ENCODE results near the gene HOPX. TPM values are rescaled to one million over a fixed set of nuclear protein-coding genes. Genes with fewer than 3 reads are reported as not detected.

Gene HOPX
- total and polyA plus RNA-seq, 2 of the 8 experiments (the other 6 are each of a cell fraction or from before 2014, with no cell fraction given): not detected

DNA sequence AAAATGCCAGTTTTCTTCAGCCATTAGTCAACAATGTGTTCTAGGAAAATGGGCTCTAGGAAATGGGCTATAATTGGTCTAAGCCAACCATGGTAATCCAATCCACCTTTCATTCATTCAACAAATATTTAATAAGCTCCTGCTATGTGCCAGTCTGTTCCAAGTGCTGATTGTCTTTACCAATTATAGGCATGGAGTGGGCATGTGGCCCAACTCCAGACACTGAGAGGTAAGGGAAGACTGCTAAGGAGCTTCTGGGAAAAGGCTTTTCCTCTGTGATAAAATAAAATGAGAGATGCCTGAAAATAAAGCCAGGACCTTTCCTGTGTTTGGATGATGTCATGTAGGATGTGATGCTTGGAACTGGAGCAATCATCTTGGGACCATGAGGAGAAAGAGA lies 43.3 kb downstream of the HOPX start:
- H3K36me3 ChIP-seq (ENCODE audit: control insufficient read depth in 2 of 4, insufficient read depth in 4 of 4, low read length in 3 of 4): no peaks in the 10 kb centered on the region
- no peak overlapping the region for H2AK5ac ChIP-seq (ENCODE audit: low read depth, low read length)
- no peak overlapping the region for H3K14ac ChIP-seq (ENCODE audit: insufficient read length)
- no peak overlapping the region for H3K23ac ChIP-seq (ENCODE audit: insufficient read length)
- H3K4me3 ChIP-seq (ENCODE audit: extremely low read depth in 1 of 4, insufficient read depth in 2 of 4, low read depth in 3 of 4, low read length in 4 of 4): no peak overlapping the region
- no peak overlapping the region for H3K9ac ChIP-seq (replicated peaks in 1 of 4; ENCODE audit: extremely low read depth in 1 of 4, low read depth in 3 of 4, low read length in 3 of 4)
- no peaks in the 10 kb centered on the region for H3K23me2 ChIP-seq (ENCODE audit: low read depth, low read length)
- H4K5ac ChIP-seq (ENCODE audit: insufficient read length, low read depth, low read length): no peak overlapping the region
- H2BK120ac ChIP-seq (replicated peaks; ENCODE audit: low read depth, low read length): no peak overlapping the region
- no peak for FAIRE-seq
- H3K27ac ChIP-seq (ENCODE audit: low read depth, low read length): no peak overlapping the region
- DNase-seq (ENCODE audit: low read depth in 1 of 2, low spot score in 2 of 2): no peak
- no peak overlapping the region for H2BK5ac ChIP-seq (ENCODE audit: low read depth, low read length)
- no peaks in the 10 kb centered on the region for H3K79me1 ChIP-seq (ENCODE audit: low read depth, low read length)
- no peaks in the 10 kb centered on the region for H3K9me3 ChIP-seq (ENCODE audit: insufficient read depth in 2 of 2, low read depth in 1 of 2, low read length in 1 of 2)
- H2BK20ac ChIP-seq (ENCODE audit: low read length): no peak overlapping the region
- no peak overlapping the region for H3K4ac ChIP-seq (replicated peaks; ENCODE audit: insufficient read length, low read depth, low read length)
- no peaks in the 10 kb centered on the region for H3K27me3 ChIP-seq (replicated peaks in 1 of 4; ENCODE audit: control insufficient read depth in 3 of 4, extremely low read depth in 1 of 4, insufficient read depth in 3 of 4, low read length in 3 of 4)
- H3K79me2 ChIP-seq (ENCODE audit: control insufficient read depth in 1 of 2, insufficient read depth in 2 of 2, low read length in 2 of 2): no peaks in the 10 kb centered on the region
- H3K18ac ChIP-seq (ENCODE audit: extremely low read depth, low read length): no peak overlapping the region
- no peak overlapping the region for H2BK15ac ChIP-seq (ENCODE audit: low read length)
- H4K8ac ChIP-seq (ENCODE audit: extremely low read depth, insufficient read depth, low read length): no peak overlapping the region
- H4K91ac ChIP-seq (replicated peaks; ENCODE audit: insufficient read length, low read length): no peak overlapping the region
- no peak overlapping the region for H2BK12ac ChIP-seq (ENCODE audit: low read depth, low read length)
- no peak overlapping the region for H3K56ac ChIP-seq (replicated peaks; ENCODE audit: insufficient read length, low read depth, low read length)
- CTCF ChIA-PET (ENCODE audit: partially characterized antibody): no interaction called here
- no peaks in the 10 kb centered on the region for H4K20me1 ChIP-seq (replicated peaks in 1 of 2; ENCODE audit: control insufficient read depth in 1 of 2, insufficient read depth in 2 of 2, low read length in 2 of 2)
- no peak overlapping the region for H3K4me2 ChIP-seq (ENCODE audit: insufficient read depth in 1 of 2, low read depth in 2 of 2, low read length in 2 of 2)
- no peaks in the 10 kb centered on the region for H3K4me1 ChIP-seq (replicated peaks in 1 of 4; ENCODE audit: control insufficient read depth in 3 of 4, insufficient read depth in 4 of 4, low read length in 3 of 4)
- POLR2A ChIA-PET (ENCODE audit: partially characterized antibody): no interaction called here
- no peak overlapping the region for H2AFZ ChIP-seq (ENCODE audit: low read length)
- TF ChIP-seq TAF1 (IDR thresholded peaks at IDR 0.05; ENCODE audit: low read depth, low read length) (no peak), SP2 (IDR thresholded peaks at IDR 0.05; ENCODE audit: low read length) (no peak), HDAC6 (IDR thresholded peaks at IDR 0.05; ENCODE audit: low read depth, low read length) (no peak), NRF1 (IDR thresholded peaks at IDR 0.05; ENCODE audit: low read depth, low read length) (no peak), NANOG (IDR thresholded peaks at IDR 0.05; ENCODE audit: insufficient read depth, low read depth, low read length, poor library complexity, severe bottlenecking) (no peak), EZH2 (IDR thresholded peaks at IDR 0.05; ENCODE audit: low read depth, low read length, severe bottlenecking) (no peak), PHF8 (conservative IDR thresholded peaks at IDR 0.05; ENCODE audit: low read depth, low read length) (no peak), RNF2 (IDR thresholded peaks at IDR 0.05; ENCODE audit: borderline replicate concordance, low read depth, low read length, missing control alignments, poor library complexity, severe bottlenecking) (no peak), KDM5A (IDR thresholded peaks at IDR 0.05; ENCODE audit: low read length) (no peak), ASH2L (IDR thresholded peaks at IDR 0.05; ENCODE audit: low read length) (no peak), SIX5 (IDR thresholded peaks at IDR 0.05; ENCODE audit: low read depth, low read length) (no peak)
- TF ChIP-seq, protein P1, sequence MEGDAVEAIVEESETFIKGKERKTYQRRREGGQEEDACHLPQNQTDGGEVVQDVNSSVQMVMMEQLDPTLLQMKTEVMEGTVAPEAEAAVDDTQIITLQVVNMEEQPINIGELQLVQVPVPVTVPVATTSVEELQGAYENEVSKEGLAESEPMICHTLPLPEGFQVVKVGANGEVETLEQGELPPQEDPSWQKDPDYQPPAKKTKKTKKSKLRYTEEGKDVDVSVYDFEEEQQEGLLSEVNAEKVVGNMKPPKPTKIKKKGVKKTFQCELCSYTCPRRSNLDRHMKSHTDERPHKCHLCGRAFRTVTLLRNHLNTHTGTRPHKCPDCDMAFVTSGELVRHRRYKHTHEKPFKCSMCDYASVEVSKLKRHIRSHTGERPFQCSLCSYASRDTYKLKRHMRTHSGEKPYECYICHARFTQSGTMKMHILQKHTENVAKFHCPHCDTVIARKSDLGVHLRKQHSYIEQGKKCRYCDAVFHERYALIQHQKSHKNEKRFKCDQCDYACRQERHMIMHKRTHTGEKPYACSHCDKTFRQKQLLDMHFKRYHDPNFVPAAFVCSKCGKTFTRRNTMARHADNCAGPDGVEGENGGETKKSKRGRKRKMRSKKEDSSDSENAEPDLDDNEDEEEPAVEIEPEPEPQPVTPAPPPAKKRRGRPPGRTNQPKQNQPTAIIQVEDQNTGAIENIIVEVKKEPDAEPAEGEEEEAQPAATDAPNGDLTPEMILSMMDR (IDR thresholded peaks at IDR 0.05; ENCODE audit: control extremely low read depth in 1 of 3, insufficient read depth in 1 of 3, low read depth in 1 of 3, low read length in 3 of 3): no peak
- TF ChIP-seq, protein P2, sequence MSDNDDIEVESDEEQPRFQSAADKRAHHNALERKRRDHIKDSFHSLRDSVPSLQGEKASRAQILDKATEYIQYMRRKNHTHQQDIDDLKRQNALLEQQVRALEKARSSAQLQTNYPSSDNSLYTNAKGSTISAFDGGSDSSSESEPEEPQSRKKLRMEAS (IDR thresholded peaks at IDR 0.05): no peak

All from H1 (cell line).